ENCODE data around the gene MAGEA2.
"Not testable (repeated sequence)": the region's sequence is repeated elsewhere in the genome, so short reads cannot be mapped to it uniquely, and the experiment has no call there.

MAGEA2 gene, protein sequence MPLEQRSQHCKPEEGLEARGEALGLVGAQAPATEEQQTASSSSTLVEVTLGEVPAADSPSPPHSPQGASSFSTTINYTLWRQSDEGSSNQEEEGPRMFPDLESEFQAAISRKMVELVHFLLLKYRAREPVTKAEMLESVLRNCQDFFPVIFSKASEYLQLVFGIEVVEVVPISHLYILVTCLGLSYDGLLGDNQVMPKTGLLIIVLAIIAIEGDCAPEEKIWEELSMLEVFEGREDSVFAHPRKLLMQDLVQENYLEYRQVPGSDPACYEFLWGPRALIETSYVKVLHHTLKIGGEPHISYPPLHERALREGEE

DNA sequence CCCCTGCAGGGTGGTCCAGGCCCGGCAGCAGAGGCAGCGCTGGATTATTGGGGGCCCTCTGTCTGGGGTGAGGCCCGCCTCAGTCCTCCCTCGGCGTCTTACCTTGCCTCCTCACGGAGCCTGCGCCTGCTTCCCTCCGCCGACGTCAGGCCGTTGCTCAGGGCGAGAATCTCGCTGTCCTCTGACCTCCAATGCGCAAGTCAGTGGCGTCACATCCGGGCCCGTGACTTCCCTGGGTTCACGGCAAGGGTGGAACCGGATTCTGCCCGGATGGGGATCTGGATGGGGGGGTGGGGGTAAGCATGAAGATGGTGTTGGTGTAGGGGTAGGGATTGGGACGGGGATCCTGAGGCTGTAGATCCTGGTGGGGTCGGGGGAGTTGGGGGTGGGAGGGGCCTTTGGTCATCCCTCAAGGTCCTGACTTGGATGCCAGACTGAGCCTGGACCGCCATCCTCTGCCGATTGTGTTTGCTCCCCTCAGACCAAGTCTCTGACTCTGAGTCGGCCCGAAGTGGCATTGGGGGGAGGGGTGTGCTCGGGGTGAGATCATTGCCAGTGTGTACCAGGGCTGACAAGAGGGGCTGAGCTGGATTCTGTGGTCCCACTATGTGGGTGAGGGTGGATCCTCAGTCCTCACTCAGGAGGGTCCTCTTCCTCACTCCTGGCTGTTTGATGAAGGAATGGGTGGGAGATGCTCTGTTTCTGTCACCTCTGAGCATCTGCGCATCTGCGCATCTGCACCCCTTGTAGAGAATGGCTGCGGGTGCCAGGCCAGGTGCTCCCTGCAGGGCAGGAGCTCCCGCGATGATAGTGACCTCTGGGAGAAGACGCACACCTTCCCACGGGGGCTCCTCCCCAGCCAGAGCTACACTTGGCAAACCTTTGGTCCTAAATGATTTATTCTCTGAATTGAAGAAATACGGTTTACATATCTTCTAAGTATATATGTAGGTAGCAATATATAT lies at the start of gene MAGEA2:
Gene MAGEA2 (minus strand): TSS at position 157 of the 965 bp plus-strand sequence. CDS start 2,479 bp downstream, outside the sequence.
- DNase-seq (ENCODE audit: low read depth in 2 of 2), result not testable (repeated sequence)

DNA sequence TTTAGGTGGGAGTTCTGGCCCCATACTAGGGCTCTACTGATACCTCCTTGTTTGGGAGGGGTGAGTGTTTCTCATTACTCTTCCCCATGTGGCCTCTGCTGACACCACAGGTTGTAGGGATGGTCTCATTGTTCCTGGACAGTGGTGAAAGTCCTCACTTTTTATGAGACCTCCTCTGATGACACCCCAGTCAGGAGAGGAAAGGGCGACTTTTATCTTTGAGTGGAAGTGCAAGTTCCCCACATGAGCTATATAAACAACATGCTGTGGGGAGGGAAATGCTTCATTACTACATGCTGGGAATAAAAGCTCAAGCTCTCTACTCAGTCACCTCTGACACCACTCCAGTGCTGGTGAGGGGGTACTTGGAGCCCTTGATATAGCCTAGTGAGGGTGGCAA lies 45.3 kb upstream of the MAGEA2 start:
- DNase-seq (ENCODE audit: low read depth in 2 of 2), result no peak

- DNase-seq (ENCODE audit: low read depth in 2 of 2), result not testable (repeated sequence)
Observed at GRCh38 chrX:152787062-152787461, 33.4 kb upstream of the MAGEA2 start.

GRCh38 chrX:152769549-152770289 lies 16.1 kb upstream of the MAGEA2 start, which contains the start of gene MAGEA6:
Gene MAGEA6 (minus strand): TSS chrX:152769689. CDS start chrX:152767650, 2,039 bp downstream.
- not testable (repeated sequence) for DNase-seq (ENCODE audit: low read depth in 2 of 2)

DNA sequence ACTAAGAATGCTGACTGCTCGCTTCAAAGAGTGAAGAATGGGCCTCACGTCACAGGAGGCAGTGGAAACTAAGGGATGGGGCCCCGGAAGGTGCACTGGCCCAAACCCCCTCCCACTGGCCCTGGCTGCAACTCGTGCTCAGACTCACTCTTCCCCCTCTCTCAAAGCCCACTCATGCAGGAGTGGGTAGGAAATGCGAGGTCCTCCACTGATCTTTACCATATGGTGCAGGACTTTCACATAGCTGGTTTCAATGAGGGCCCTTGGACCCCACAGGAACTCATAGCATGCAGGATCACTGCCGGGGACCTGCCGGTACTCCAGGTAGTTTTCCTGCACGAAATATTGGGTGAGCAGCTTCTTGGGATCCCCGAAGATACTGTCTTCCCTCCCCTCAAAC lies 12.9 kb upstream of the MAGEA2 start:
- not testable (repeated sequence) for DNase-seq (ENCODE audit: low read depth in 2 of 2)

DNA sequence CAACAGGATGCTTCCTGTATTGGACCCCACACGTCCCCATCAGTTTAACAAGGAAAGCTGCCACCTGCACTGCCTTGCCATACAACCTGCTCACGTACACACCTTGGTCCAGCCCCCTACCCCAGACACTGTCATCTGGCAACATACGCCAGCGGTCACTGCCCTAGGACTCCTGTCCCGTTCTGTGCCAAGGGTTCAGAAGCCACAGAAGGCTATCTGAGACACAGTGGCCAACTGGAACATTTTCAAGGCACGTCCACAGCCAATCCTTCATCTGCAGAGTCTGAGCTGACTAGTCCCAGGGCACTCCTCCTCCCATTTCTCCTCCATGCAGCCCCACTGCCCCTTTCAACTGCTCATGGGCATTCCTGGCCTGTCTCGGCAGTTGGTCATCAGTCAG lies 7.9 kb upstream of the MAGEA2 start:
- DNase-seq (ENCODE audit: low read depth in 2 of 2), result not testable (repeated sequence)

DNA sequence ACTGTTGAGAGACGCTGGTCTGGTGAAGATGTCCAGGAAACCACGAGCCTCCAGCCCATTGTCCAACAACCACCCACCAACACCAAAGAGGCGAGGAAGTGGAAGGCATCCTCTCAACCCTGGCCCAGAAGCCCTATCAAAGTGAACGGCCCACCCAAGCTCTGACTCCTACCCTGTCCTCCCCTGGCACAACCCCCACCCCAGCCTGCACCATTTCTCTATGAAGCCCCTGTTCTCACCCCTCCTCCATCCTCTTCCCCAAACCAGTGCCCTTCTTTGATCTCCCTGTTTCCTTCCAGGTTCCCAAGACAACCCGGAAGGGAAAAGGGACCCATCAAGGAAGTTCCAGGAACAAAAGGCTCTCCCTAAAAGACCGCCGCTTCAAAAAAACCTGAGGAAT lies 5.9 kb upstream of the MAGEA2 start:
- not testable (repeated sequence) for DNase-seq (ENCODE audit: low read depth in 2 of 2)

GRCh38 chrX:152758918-152759317 lies 5.3 kb upstream of the MAGEA2 start, which contains the start of gene CSAG3:
Gene CSAG3 (plus strand): TSS chrX:152759218.
- DNase-seq (ENCODE audit: low read depth in 2 of 2), result not testable (repeated sequence)

DNA sequence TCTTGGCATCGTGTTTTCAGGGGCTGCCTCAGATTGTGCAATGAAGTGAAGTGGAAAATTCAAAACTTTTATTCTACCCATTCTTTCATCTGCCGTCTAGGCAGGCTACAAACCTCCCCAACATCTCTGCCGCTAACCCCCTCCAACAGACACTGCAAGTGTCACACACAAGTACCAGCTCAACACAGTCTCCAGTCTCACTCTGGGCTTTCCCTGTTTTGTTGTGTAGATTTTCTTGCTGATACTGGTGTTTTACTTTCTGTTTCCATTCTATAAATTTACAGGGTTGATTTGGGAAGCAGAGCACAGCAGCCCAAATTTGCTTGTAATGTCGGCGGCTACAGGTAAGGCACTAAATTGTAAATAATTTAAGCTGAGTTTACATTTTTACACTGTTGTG lies 1.2 kb upstream of the MAGEA2 start:
- not testable (repeated sequence) for DNase-seq (ENCODE audit: low read depth in 2 of 2)

DNA sequence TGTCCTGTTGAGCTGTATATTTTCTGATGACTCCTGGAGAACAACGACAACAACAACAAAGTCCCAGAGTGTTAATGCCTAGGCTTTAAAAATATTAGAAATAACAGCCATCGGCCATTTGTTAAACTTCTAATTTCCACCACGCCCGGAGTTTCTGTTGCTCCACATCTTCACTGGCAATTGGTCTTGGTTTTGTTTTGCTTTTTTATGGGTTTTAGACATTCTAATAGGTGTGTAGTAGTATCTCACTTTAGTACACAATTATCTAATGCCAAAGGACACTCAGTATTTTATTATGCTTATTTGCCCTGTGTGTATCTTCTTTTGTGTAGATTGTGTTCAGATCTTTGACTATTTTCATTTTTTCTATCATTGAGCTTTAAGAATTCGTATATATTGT lies 15.1 kb downstream of the MAGEA2 start:
- no peak for DNase-seq (ENCODE audit: low read depth in 2 of 2)

DNA sequence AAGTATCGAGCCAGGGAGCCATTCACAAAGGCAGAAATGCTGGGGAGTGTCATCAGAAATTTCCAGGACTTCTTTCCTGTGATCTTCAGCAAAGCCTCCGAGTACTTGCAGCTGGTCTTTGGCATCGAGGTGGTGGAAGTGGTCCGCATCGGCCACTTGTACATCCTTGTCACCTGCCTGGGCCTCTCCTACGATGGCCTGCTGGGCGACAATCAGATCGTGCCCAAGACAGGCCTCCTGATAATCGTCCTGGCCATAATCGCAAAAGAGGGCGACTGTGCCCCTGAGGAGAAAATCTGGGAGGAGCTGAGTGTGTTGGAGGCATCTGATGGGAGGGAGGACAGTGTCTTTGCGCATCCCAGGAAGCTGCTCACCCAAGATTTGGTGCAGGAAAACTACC lies 17.1 kb downstream of the MAGEA2 start:
- not testable (repeated sequence) for DNase-seq (ENCODE audit: low read depth in 2 of 2)

- no peak for DNase-seq (ENCODE audit: low read depth in 2 of 2)
Observed at GRCh38 chrX:152735860-152736511, 17.7 kb downstream of the MAGEA2 start.

DNA sequence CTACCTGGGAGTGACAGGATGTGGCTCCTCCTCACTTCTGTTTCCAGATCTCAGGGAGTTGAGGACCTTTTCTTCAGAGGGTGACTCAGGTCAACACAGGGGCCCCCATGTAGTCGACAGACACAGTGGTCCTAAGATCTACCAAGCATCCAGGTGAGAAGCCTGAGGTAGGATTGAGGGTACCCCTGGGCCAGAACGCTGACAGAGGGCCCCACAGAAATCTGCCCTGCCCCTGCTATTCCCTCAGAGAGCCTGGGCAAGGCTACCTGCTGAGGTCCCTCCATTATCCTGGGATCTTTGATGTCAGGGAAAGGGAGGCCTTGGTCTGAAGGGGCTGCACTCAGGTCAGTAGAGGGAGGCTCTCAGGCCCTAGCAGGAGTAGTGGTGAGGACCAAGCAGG lies 18.5 kb downstream of the MAGEA2 start:
- DNase-seq (ENCODE audit: low read depth in 2 of 2), result no peak

GRCh38 chrX:152734143-152734858 lies 19.3 kb downstream of the MAGEA2 start:
- DNase-seq (ENCODE audit: low read depth in 2 of 2), result not testable (repeated sequence)

GRCh38 chrX:152733261-152733975 lies 20.2 kb downstream of the MAGEA2 start, which contains the start of the genes CSAG1 and MAGEA12:
Gene CSAG1 (minus strand): TSS chrX:152733721. CDS start chrX:152732460, 1,261 bp downstream.
Gene MAGEA12 (plus strand): TSS chrX:152733757. CDS start chrX:152736162, 2,405 bp downstream.
- no peak for DNase-seq (ENCODE audit: low read depth in 2 of 2)

- DNase-seq (ENCODE audit: low read depth in 2 of 2), result no peak
Observed at GRCh38 chrX:152725409-152725808, 28.2 kb downstream of the MAGEA2 start.

GRCh38 chrX:152713815-152714787 lies 39.5 kb downstream of the MAGEA2 start, which contains the start of gene MAGEA2B:
Gene MAGEA2B (plus strand): TSS chrX:152714628. CDS start chrX:152717107, 2,479 bp downstream.
- DNase-seq (ENCODE audit: low read depth in 2 of 2), result not testable (repeated sequence)

GRCh38 chrX:152713195-152713594 lies 40.4 kb downstream of the MAGEA2 start:
- not testable (repeated sequence) for DNase-seq (ENCODE audit: low read depth in 2 of 2)
